GM06990 (cell line): ENCODE results near the gene TYW1B.
"Not testable (repeated sequence)": the region's sequence is repeated elsewhere in the genome, so short reads cannot be mapped to it uniquely, and the experiment has no call there.

ENCODE experiments used
- DNase-seq: peaks from one replicate; pipeline ENCODE4 v3.0.0-alpha.2; 2011; ENCODE audit not compliant: insufficient read length; ENCODE audit errors: extremely low read depth
- H3K27me3 ChIP-seq: replicated peaks from 2 replicates; pipeline ENCODE4 v1.6.0; 2011; ENCODE audit warnings: low read length; ENCODE audit not compliant: control insufficient read depth, insufficient read depth
- H3K36me3 ChIP-seq: 2 replicates; pipeline ENCODE4 v1.5.1; 2011; ENCODE audit warnings: low read length; ENCODE audit not compliant: control insufficient read depth, insufficient read depth
- H3K4me3 ChIP-seq: replicated peaks from 2 replicates; pipeline ENCODE4 v1.5.1; 2011; ENCODE audit warnings: low read depth, mild to moderate bottlenecking, control low read depth, low read length
- TF ChIP-seq, protein P1 (sequence below): IDR thresholded peaks from 2 replicates; pipeline ENCODE4 v1.5.1; 2011; ENCODE audit warnings: low read length, control low read depth, mild to moderate bottlenecking, inconsistent platforms; ENCODE audit not compliant: insufficient read depth, poor library complexity, severe bottlenecking

TYW1B gene

DNA sequence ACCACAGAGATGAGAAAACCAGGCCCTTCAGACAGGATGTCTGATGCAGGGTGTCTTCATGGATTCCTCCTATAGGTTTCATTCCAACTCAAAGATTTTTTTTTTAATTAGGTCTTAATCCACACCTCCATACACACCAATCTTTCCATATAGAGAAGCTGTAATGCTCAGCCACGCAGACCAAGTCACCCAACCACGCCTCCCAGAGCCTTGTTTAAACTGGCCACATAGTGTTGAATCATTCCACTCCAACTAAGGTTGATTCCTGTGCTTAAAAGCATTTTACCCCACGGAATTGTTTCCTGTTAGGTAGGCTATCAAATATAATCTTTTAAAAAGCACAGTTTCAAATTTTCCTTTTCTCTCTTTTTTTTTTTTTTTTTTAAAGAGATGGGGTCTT lies 153.6 kb downstream of the TYW1B start:
- DNase-seq: no peak
- TF ChIP-seq, protein P1, sequence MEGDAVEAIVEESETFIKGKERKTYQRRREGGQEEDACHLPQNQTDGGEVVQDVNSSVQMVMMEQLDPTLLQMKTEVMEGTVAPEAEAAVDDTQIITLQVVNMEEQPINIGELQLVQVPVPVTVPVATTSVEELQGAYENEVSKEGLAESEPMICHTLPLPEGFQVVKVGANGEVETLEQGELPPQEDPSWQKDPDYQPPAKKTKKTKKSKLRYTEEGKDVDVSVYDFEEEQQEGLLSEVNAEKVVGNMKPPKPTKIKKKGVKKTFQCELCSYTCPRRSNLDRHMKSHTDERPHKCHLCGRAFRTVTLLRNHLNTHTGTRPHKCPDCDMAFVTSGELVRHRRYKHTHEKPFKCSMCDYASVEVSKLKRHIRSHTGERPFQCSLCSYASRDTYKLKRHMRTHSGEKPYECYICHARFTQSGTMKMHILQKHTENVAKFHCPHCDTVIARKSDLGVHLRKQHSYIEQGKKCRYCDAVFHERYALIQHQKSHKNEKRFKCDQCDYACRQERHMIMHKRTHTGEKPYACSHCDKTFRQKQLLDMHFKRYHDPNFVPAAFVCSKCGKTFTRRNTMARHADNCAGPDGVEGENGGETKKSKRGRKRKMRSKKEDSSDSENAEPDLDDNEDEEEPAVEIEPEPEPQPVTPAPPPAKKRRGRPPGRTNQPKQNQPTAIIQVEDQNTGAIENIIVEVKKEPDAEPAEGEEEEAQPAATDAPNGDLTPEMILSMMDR: no peak
- Histone ChIP-seq H3K4me3 (no peak overlapping the region), H3K36me3 (no peaks in the 10 kb centered on the region), H3K27me3 (no peaks in the 10 kb centered on the region)

GRCh38 chr7:72670850-72671249 lies 157.2 kb downstream of the TYW1B start:
- H3K36me3 ChIP-seq, DNase-seq, H3K4me3 ChIP-seq, H3K27me3 ChIP-seq: not testable (repeated sequence)

- not testable (repeated sequence) for H3K36me3 ChIP-seq, H3K27me3 ChIP-seq, H3K4me3 ChIP-seq, DNase-seq
Measured at GRCh38 chr7:72668435-72668834, 159.6 kb downstream of the TYW1B start.

DNA sequence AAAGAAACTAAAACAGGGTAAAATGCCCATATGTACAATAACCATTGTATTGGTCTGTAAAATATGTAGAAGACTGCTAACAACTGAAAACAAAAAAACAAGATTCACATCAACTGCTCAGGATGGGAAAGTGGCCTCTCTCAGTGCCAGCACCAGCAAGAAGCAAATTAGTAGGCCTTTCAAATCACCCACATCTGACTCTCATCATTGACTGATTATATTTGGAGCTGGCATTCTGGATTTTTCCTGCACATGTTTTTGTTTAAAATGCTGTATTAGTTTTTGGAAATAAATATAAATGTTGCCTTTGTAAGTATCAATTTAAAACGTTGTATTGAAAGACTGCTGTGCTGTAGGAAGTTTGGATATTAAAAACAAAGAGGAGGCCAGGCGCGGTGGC lies 161.0 kb downstream of the TYW1B start:
- DNase-seq, H3K36me3 ChIP-seq, H3K4me3 ChIP-seq, H3K27me3 ChIP-seq: not testable (repeated sequence)

DNA sequence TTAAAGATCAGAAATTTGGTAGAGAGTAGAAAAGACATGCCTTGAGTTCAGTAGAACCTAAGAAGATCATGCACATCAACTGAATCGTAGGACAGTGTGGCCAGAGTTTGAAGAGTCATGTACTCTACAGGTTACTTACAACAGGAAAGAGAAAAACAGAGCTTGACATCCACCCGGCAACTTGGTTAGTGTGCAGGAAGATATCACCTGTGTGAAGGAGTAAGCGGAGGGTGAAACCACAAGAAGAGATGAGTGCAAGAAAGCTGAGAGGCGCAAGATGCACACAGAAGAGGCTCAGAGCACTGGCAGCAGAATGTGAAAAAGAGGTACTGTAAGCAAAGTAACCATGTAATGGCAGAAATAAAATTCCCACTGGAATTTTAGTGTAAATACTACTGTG lies 179.4 kb downstream of the TYW1B start:
- H3K36me3 ChIP-seq, H3K4me3 ChIP-seq, H3K27me3 ChIP-seq: not testable (repeated sequence)
- DNase-seq: peak; percentile 13

GRCh38 chr7:72643708-72644107 lies 184.3 kb downstream of the TYW1B start:
- H3K4me3 ChIP-seq, H3K27me3 ChIP-seq, DNase-seq, H3K36me3 ChIP-seq: not testable (repeated sequence)

- DNase-seq, H3K36me3 ChIP-seq, H3K4me3 ChIP-seq, H3K27me3 ChIP-seq: not testable (repeated sequence)
Measured at GRCh38 chr7:72641485-72642248, 186.3 kb downstream of the TYW1B start.

DNA sequence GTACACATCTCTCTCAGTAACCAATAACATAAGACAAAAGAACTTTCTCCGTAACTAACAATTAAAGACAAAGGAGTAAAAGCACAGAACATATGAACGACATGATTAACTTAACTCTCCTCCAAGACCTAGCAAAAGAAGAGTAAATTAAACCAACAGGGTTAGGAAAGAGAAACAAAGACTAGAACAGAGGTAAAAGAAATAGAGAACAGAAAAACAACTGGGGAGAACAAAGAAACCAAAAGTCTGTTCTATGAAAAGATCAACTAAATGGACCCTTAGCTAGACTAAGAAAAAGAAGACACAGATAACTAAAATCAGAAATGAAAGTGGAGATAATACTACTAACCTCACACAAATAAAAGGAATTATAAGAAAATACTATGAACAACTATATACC lies 187.3 kb downstream of the TYW1B start:
- H3K4me3 ChIP-seq, H3K36me3 ChIP-seq, H3K27me3 ChIP-seq, DNase-seq: not testable (repeated sequence)

DNA sequence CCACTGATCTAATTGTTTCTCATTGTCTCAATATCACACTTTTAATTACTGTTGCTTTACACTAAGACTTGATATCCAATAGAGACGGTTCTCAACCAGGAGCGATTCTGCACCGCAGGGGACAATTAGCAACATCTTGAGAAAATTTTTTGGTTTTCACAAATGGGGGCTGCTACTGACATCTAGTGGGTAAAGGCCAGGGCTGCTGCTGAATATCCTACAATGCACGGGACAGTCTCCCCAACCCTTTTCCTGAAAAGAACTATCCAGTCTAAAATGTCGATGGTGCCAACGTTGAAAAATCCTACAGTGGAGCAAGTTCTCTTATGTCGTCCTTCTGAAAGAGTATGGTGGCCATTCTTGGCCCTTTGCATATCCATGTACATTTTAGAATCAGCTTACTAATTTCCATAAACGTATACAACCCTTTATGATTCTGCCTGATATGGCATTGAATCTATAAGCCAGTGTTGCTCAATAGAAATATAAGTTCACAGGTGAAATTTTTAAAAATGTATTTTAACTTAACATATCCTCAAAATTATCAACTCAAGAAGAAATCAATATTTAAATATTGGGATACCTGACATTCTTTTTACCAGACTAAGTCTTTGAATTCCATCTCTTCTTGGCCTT lies 192.6 kb downstream of the TYW1B start:
- H3K27me3 ChIP-seq, H3K4me3 ChIP-seq, H3K36me3 ChIP-seq, DNase-seq: not testable (repeated sequence)
- TF ChIP-seq, protein P1: peak; percentile 21

DNA sequence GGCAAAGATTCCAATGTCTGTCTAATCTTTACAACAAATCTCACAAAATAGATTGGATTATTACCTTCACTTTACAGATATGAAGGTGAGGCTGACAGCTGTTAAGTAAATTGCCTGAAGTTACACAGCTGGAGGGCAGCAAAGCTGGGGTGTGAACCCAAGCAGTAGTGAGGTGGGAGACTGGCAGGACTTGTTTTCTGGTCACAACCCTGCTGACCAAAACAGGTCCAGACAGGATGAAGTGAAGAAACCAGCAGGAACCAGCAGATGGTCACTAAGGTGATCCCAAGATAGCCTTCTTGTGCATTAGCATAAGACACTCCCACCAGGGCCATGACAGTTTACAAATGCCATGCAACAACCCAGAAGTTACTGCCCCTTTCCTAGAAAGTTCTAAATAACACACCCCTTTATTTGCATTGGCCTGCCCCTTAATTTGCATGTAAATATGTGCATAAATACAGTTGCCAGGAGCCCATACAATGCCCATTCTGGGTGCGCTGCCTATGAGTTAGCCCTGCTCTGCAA lies 195.2 kb downstream of the TYW1B start:
- not testable (repeated sequence) for H3K4me3 ChIP-seq, DNase-seq, H3K36me3 ChIP-seq, H3K27me3 ChIP-seq

DNA sequence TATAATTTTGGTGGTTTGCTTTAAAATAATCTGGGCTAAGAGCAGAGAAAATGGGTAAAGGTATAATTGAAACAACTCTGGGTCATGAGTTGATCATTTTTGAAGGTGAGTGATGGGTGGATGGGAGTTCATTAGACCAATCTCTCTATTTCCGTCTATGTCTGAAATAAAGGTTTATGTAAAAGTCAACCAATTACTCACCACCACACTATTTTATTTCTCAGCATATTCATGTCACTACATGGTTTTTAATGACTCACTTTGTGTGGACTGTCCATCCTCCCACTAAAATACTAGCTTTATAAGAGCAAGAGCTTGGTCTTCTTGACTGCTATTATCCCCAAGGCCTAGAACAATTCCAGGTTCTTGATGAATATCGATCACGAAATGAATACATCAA lies 199.6 kb downstream of the TYW1B start:
- H3K4me3 ChIP-seq, DNase-seq, H3K27me3 ChIP-seq, H3K36me3 ChIP-seq: not testable (repeated sequence)

DNA sequence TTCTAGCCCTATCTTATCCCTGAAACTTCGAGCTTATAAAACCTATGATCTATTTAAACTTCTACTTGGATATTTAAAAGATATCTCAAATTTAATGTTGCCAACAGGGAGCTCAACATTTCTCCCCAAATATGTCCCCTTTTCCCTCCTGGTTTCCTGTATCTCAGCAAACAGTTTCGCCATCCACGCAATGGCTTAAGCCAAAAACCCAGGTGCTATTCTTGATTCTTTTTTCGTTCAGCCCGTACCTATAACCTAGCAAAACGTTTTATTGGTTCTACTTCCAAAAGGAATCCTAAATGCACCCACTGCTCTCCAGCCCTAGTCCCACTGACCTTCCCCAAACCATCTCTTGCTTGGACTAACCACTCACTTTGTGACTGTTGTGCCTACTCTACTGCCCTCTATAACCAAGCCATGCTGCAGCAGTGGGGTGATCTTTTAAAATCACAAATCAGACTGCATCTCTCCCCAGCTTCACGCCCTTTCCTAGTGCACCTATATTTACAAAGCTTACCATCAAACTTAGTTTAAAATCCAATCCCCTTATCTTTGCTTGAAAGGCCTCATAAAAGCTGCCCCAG lies 201.5 kb downstream of the TYW1B start:
- H3K27me3 ChIP-seq, H3K36me3 ChIP-seq, H3K4me3 ChIP-seq: not testable (repeated sequence)
- peak; percentile 10 for DNase-seq
